ENCODE measurements around the gene EIF4E2.

DNA sequence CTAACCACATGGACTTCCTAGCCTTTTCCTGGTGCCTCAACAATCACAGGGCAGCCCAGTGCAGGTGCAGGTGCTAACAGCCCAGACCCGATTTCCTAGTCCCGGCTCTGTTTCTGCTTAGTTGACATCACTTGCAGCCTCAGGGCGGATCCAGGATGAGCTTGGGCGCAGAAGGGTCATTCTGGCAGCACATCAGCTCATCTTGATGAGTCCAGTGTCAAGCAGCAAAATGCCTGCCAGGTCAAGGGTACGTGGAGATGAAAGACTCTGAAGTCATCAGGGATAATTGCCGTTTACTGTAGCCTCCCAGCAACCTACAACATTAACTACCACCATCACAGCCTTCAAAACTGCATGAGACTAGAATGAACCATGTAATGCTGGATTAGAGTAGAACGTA, 43.5 kb downstream of the EIF4E2 start:
- TF ChIP-seq, protein P1, sequence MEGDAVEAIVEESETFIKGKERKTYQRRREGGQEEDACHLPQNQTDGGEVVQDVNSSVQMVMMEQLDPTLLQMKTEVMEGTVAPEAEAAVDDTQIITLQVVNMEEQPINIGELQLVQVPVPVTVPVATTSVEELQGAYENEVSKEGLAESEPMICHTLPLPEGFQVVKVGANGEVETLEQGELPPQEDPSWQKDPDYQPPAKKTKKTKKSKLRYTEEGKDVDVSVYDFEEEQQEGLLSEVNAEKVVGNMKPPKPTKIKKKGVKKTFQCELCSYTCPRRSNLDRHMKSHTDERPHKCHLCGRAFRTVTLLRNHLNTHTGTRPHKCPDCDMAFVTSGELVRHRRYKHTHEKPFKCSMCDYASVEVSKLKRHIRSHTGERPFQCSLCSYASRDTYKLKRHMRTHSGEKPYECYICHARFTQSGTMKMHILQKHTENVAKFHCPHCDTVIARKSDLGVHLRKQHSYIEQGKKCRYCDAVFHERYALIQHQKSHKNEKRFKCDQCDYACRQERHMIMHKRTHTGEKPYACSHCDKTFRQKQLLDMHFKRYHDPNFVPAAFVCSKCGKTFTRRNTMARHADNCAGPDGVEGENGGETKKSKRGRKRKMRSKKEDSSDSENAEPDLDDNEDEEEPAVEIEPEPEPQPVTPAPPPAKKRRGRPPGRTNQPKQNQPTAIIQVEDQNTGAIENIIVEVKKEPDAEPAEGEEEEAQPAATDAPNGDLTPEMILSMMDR (IDR thresholded peaks at IDR 0.05) = no peak
- no peak for TF ChIP-seq POLR2A (IDR thresholded peaks at IDR 0.05)
